G401 (cell line): ENCODE data around the gene UGT2B11. TPM values are rescaled to one million over a fixed set of nuclear protein-coding genes. Genes with fewer than 3 reads are reported as not detected.
"Not testable (repeated sequence)": the region's sequence is repeated elsewhere in the genome, so short reads cannot be mapped to it uniquely, and the experiment has no call there.

Experiments used
- DNase-seq: peaks from one replicate; pipeline ENCODE4 v3.0.0-alpha.2; 2015; ENCODE audit warnings: low spot score
- in situ Hi-C: cut with HindIII; loops from 2 replicates; pipeline ENCODE4 v1.10.0; 2016; ENCODE audit warnings: low sequenced_read_pairs, mixed read lengths
- total RNA-seq: library from RNA; depleted of rRNA; stranded (reverse); fragments of >200 nt; shearing (Covaris generic); gene quantifications from 2 replicates; pipeline ENCODE4 v1.2.3, GENCODE V29; 2014; rRNA removed

Gene UGT2B11
- total RNA-seq, 1 experiment from 2014 or later = not detected

DNA sequence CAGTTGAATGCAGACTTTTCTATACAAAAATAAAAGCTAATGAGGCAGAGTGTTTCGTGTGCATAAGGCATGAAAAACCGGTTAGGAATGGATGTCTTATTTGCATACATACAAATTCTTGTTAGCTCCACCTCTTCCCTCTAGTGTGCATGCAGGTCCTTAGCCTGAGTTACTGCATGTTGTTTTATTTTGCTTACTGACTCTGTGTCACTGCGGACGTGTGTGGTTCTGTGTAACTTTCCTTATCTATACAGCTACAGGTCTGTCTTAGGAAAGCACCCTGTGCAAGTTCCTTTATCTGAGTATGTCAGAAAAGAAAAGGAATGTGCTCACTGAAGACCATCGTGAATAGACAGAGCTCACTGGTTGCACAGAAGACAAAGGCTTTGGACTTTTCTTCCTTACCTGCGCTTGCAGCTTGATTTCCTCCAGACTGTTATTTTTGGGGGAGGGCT is 35.8 kb downstream of the UGT2B11 start:
- in situ Hi-C loops, DNase-seq: not testable (repeated sequence)

DNA sequence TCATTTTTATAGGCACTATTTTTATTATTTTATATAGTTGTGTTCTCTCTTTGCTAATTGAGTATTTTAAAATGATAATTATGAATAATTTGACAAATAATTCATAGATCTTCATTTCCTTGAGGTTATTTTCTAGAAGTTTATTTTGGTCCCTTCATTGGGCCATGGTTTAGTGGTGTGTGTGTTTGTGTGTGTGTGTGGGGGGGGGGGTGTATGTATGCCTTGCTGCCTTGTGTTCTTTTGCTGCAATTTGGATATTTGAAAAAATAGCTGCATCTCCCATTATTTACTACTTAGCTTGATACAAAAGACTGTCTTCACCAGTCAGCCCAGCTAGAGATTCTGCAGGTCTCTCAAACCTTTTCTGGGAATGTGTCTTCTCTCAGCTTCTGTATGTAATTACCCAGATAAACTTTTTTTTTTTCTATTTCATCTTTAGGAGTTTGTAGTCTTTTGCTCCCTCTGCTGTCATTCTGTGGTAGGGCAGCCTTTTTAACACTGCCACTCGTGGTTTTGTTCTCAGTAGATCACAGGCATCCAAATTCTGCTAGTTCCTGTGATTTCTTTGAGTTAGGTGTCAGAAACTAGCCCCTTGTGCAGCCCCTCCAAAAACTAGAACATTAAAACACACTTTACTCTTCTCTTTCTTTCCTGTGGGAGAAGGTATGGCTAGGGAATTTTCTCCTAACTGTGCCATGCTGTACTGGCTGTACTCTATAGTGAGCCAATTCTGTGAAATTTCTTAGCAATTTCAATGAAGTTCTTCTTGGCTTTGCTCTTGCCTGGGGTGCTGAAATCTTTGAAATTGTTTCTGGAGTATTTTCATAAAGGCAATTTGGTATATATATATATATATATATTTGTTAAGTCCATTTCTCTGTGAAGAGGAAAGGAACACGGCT is 44.1 kb downstream of the UGT2B11 start:
- in situ Hi-C loops, DNase-seq: not testable (repeated sequence)

DNA sequence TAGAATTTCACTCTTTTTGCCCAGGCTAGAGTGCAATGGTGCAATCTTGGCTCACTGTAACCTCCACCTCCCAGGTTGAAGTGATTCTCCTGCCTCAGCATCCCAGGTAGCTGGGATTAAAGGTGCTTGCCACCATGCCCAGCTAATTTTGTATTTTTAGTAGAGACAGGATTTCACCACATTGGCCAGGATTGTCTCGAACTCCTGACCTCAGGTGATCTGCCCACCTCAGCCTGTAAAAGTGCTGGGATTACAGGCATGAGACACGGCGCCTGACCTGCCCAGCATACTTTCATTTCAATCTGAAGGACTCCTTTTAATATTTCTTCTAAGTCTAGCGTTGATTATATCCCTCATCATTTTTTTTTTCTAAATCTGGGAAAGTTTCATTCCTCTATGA is 45.4 kb downstream of the UGT2B11 start:
- DNase-seq, in situ Hi-C loops: not testable (repeated sequence)

DNA sequence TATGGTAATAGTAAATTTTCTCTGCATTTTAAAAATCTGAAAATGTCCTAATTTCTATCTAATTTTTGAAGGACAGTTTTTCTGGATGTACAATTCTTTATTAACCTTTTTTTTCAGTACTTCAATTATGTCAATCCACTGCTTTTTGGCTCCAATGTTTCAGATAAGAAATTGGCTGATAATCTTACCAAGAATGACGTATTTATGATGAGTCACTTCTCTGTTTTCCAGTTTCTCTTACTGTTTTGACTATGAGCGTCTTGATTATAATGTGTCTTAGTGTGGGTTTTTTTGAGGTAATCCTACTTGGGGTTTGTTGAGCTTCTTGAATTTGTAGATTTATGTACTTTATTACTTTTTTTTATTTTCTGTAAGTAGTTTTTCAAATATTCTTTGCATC is 47.2 kb downstream of the UGT2B11 start:
- DNase-seq = no peak
- in situ Hi-C loops = no loop called here

DNA sequence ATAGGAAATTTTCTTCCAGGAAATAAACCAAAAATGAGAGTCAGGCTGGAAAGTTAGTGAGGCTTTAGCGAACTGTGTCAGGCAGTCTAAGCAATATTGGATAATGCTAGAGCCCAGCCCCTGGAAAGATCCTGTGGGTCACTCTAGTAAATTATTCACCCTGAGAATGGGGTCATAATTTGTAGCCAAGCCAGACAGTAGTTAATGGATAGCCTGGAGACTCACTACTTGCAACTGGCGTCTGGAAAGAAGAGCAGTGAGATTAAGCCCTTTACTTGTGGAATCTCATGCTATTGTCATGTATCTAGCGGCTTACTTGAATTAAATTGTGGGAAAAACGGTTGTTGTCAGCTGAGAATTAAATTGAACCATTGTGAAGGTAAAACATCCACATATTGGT is 48.2 kb downstream of the UGT2B11 start:
- in situ Hi-C loops = not testable (repeated sequence)

GRCh38 chr4:69165707-69166106 is 48.8 kb downstream of the UGT2B11 start:
- DNase-seq, in situ Hi-C loops: not testable (repeated sequence)

More for the DNA sequence above, 48.2 kb downstream of the UGT2B11 start:
- DNase-seq = not testable (repeated sequence)

- DNase-seq = no peak
- in situ Hi-C loops = no loop called here
These were observed 57.6 kb downstream of the UGT2B11 start for GRCh38 chr4:69156913-69157312.

- DNase-seq = no peak
- in situ Hi-C loops = no loop called here
These were observed 60.5 kb downstream of the UGT2B11 start for GRCh38 chr4:69154021-69154420.

Other genes with a start within 250 kb of the UGT2B11 start
- gene UGT2B7, start 118.3 kb downstream of the UGT2B11 start, total RNA-seq = not detected in 2 replicates
- not detected in 2 replicates for gene UGT2B28, start 65.7 kb upstream of the UGT2B11 start, total RNA-seq